ENCODE measurements around the gene EIF3CL.
"Not testable (repeated sequence)": the region's sequence is repeated elsewhere in the genome, so short reads cannot be mapped to it uniquely, and the experiment has no call there.

The EIF3CL gene, protein sequence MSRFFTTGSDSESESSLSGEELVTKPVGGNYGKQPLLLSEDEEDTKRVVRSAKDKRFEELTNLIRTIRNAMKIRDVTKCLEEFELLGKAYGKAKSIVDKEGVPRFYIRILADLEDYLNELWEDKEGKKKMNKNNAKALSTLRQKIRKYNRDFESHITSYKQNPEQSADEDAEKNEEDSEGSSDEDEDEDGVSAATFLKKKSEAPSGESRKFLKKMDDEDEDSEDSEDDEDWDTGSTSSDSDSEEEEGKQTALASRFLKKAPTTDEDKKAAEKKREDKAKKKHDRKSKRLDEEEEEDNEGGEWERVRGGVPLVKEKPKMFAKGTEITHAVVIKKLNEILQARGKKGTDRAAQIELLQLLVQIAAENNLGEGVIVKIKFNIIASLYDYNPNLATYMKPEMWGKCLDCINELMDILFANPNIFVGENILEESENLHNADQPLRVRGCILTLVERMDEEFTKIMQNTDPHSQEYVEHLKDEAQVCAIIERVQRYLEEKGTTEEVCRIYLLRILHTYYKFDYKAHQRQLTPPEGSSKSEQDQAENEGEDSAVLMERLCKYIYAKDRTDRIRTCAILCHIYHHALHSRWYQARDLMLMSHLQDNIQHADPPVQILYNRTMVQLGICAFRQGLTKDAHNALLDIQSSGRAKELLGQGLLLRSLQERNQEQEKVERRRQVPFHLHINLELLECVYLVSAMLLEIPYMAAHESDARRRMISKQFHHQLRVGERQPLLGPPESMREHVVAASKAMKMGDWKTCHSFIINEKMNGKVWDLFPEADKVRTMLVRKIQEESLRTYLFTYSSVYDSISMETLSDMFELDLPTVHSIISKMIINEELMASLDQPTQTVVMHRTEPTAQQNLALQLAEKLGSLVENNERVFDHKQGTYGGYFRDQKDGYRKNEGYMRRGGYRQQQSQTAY

DNA sequence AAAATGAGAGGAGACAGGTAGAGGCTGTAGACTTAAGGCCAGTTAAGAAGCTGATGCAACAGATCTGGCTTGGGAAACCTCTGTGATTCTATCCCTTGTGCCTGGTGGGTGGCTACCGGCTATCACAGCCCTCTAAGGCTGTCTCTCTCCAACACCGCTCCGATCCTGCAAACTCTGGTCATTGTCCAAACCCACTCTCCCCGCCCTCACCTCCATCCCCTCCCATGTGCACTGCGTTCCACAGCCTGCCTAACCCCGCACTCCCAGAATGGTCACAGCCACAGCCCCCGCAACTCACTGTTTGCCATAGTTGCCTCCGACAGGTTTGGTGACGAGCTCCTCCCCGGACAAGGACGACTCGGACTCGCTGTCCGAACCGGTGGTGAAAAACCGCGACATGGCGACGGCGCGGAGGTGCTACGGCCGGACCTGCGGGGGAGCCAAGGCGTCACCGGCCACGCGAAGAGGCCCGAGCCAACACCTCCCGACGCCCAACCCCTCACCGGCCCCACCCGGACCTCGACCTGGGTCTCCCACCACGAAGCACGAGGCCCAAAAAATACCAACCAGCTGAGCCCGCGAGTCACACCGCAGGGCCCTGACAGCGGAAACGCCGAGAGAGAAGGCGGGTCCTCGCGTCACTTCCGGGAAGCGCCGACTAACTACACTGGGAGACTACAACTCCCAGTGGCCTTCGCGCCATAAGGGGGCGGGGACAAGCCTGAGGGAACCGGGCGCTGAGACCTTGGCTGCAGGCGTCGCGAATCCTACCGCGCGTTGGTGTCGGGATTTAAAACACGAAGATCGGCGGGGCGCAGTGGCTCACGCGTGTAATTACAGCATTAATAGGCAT lies at the start of gene EIF3CL:
Gene EIF3CL (minus strand): TSS at position 622 of the 853 bp plus-strand sequence. CDS start 223 bp downstream, at position 399.
- DNase-seq, result not testable (repeated sequence)

DNA sequence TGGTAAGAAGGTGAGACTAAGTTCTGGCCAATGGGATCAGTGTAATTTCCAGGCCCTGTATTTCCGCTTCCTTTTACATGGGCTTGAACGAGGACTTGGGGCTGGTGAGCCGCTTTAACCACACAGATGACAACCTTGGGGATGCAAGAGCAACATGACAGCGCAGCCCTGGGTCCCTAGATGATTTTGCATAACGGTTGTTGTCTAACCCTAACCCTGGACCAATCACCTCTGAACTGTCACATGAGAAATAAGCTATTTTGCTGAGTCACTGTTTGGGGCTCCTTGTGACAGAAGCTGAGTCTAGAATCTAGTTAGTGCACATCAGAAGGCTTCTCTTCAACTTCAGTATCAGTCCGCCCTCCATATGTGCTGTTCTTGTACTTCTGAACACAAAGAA lies 43.4 kb upstream of the EIF3CL start:
- not testable (repeated sequence) for DNase-seq

DNA sequence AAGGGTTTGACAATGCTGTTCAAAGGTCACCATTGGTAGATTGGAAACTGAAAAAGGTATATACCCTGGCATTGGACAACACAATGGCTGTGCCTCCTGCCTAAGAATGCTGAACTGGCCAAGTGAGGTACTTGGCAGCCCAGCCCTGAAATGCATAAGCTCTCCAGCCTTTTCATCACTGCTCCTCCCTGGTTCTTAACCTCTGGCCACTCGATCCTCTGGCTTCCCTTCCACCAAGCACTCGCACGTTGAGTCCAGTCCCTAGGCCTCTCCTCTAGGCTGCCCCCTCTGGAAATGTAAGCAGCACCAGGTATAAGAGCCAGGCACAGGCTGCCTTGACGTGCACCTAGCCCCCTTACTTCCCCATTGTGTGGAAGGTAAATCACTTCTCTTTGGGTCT lies 42.7 kb upstream of the EIF3CL start:
- not testable (repeated sequence) for DNase-seq

DNA sequence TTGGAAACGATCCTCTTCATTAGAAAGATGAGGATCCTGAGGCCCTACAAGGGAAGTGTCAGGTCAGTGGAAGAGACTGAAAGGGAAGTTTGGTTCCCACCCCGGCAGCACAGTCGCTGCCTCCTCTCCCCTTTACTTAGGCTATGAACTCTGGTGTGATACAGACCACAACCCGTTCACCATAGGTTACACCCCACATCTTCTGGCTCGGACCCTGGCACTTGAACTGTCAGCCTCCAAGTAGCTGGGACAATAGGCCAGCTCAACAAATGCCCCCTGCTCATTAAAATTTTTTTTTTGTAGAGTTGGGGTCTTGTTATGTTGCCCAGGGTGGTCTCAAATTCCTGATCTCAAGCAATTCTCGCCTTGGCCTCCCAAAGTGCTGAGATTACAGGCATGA lies 40.3 kb upstream of the EIF3CL start:
- DNase-seq, result not testable (repeated sequence)

DNA sequence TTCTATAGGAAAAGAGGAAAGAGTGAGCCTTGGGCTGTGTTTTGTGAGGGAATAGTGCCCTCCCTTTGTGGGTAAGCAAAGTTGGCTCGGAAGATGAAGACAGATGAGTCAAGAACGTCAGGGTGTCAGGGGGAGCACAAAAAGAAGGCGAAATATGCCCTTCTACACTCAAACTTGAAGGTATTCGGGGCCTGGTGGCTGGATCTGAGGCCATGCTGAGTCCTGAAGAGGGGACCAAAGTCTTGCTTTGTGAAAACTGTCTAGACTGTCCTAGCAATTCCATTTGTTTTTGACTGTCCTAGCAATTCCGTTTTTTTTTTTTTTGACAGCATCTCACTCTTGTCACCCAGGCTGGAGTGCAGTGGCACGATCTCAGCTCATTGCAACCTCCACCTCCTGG lies 35.3 kb upstream of the EIF3CL start:
- DNase-seq, result not testable (repeated sequence)

DNA sequence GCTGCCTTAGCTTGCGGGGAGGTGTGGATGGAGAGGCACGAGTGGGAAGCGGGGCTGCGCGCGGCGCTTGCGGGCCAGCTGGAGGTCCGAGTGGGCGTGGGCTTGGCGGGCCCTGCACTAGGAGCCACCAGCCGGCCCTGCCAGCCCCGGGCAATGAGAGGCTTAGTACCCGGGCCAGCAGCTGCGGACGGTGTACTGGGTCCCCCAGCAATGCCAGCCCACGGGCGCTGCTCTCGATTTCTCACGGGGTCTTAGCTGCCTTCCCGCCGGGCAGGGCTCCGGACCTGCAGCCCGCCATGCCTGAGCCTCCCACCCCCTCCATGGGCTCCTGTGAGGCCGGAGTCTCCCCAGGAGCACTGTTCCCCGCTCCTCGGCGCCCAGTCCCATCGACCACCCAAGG lies 31.7 kb upstream of the EIF3CL start:
- DNase-seq, result peak; percentile 0

DNA sequence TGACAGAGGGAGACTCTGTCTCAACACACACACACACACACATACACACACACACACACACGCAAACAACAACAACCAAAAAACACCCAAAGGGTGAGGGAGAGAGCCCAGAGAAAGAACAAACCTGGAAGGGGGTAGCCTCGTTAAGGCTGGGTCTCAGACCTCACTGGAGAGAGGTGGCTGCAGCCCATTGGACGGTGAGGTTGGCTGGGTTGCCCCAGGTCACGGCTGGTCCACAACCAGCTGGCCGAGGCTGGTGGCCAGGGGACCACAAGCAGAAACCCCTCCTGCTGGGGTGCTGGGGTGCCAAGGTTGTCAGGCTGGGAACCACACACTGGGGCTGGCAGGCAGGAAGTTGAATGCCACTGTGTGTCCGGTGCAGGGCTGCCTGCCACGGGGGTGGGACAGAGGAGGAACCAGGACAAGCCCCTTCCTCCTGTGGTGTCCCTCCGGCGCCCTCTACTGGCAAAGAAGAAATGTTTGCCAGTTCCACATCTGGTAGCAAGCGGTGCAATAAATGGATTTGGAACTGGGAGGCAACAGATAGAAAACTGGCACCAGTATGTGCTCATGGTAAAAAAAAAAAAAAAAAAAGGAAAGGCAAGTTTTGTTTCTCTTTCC lies 22.5 kb upstream of the EIF3CL start:
- DNase-seq, result not testable (repeated sequence)

DNA sequence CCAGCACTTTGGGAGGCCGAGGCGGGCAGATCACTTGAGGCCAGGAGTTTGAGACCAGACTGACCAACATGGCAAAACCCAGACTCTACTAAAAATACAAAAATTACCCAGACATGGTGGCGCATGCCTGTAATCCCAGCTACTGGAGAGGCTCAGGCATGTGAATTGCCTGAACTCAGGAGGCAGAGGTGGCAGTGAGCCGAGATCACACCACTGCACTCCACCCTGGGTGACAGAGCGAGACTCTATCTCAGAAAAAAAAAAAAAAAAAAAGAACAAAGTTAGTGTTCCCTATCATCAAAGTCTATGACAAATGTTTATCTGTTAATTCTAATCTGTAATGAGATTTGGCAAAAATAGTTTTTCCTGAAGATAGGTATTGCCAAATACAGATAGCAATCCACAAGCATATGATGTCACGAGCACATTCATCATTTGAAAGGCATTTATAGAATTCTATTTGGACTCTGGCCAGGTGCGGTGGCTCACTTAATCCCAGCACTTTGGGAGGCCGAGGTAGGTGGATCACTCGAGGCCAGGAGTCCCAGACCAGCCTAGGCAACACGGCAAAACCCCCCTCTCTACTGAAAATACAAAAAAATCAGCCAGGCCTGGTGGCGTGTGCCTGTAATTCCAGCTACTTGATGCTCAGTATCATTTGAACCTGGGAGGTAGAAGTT lies 17.6 kb upstream of the EIF3CL start:
- DNase-seq, result not testable (repeated sequence)

DNA sequence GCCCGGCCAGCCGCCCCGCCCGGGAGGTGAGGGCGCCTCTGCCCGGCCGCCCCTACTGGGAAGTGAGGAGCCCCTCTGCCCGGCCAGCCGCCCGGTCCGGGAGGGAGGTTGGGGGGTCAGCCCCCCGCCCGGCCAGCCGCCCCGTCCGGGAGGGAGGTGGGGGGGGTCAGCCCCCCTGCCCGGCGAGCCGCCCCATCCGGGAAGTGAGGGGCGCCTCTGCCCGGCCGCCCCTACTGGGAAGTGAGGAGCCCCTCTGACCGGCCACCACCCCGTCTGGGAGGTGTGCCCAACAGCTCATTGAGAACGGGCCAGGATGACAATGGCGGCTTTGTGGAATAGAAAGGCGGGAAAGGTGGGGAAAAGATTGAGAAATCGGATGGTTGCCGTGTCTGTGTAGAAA lies 13.4 kb upstream of the EIF3CL start:
- DNase-seq, result not testable (repeated sequence)

DNA sequence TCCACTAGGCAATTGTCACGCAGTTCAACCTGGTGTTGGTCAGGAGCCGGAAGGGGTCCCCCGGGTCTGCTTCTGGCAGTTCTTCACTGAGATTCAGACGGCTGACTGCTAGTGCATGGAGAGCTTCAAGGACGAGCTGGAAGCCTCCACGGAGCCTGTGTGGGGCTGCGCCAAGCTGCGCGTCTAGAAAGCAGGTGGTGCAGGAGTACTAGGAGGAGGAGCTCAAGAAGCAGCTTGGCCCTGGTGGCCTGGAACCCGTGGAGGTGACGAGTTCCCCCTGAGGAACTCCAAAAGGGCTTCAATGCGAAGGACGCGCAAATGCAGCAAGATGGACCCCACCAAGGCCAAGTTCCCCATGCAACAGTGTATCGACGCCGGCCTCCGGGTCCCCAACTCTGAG lies 10.9 kb upstream of the EIF3CL start:
- DNase-seq, result not testable (repeated sequence)

DNA sequence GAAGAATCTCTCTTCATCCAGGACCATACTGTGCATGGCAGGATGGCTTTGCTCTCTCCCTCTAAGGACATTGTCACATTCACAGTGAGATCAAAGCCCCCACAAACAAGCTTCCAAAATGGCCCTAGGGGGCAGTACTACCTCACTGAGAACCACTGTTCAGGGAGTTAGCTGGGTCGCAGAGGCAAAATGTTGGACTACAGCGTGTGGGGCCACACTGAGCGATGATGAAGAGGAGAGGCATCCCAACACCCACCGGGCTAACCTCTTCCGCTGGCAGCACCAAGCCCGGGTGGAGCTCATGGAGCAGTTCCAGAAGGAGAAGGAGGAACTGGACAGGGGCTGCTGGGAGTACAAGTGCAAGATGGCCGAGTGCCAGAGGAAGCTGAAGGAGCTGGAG lies 9.9 kb upstream of the EIF3CL start:
- DNase-seq, result not testable (repeated sequence)

DNA sequence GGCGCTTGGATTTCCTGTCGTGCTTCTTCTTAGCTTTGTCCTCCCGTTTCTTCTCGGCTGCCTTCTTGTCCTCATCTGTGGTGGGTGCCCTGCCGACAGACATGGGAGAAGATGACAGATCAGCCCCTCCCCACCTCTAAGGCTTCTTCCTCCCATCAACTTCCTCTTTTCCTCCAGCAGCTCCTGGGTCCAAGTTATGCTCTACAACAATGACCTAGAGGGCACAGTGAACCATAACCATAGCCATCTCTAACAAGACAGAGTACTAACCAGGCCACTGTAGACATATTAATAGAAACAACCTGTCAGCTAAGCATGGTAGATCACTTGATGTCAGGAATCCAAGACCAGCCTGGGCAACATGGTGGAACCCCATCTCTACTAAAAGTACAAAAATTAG lies 11.6 kb downstream of the EIF3CL start:
- not testable (repeated sequence) for DNase-seq

DNA sequence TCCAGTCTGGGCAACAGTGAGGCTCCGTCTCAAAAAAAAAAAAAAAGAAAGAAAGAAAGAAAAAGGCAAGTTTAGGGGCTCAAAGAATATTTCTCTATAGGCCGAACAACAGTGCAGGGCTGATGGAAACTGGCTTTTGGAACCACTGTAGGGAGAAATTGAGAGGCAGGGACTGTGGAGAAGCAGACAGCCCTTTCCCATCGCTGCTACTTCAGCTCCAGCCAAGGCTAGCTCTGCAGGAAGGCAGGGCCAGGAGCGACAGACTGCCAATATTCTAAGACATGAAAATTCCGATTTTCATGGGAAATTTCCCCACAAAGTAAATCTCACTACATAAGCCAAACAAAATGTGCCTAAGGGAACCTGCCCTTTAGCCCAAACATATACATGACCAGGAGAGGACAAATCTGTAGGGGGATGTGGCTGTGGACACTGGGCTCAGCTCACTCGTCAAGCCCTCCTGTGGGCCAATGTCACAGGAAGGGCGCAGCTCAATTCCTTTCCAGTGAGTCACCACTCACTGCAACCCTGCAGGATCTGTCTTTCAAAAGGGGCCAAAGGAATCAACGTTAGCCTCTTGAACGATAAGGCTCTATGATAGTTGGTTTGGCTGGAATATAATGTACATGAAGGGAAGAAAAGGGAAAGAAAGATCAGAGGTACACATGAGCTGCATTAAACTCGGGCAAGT lies 21.3 kb downstream of the EIF3CL start:
- not testable (repeated sequence) for DNase-seq

DNA sequence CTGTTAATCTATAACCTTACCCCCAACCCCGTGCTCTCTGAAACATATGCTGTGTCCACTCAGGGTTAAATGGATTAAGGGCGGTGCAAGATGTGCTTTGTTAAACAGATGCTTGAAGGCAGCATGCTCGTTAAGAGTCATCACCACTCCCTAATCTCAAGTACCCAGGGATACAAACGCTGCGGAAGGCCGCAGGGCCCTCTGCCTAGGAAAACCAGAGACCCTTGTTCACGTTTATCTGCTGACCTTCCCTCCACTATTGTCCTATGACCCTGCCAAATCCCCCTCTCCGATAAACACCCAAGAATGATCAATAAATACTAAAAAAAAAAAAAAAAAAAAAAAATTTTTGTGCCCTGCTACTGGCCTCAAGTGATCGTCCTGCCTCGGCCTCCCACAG lies 25.8 kb downstream of the EIF3CL start:
- DNase-seq, result not testable (repeated sequence)

DNA sequence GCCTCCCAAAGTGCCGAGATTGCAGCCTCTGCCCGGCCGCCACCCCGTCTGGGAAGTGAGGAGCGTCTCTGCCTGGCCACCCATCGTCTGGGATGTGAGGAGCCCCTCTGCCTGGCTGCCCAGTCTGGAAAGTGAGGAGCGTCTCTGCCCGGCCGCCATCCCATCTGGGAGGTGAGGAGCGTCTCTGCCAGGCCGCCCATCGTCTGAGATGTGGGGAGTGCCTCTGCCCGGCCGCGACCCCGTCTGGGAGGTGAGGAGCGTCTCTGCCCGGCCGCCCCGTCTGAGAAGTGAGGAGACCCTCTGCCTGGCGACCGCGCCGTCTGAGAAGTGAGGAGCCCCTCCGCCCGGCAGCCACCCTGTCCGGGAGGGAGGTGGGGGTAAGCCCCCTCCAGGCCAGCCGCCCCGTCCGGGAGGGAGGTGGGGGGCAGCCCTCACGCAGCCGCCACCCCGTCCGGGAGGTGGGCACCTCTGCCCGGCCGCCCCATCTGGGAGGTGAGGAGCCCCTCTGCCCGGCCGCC lies 26.5 kb downstream of the EIF3CL start:
- DNase-seq, result not testable (repeated sequence)

DNA sequence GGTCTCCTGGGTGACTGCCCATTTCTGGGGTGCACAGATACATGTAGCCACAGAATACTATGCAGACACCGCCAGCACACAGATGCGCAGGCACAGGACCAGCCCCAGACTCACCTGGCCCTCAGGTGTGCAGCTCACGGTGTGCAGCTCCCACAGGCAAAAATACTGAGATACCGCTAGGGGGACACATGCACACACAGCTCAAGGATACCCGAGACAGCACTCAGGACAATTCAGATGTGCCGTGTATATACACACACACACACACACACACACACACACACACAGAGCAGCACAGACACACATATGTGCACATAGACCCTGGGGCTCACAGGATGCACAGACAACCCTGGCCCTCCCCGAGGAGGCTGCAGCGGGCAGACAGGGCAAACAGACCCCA lies 28.5 kb downstream of the EIF3CL start:
- DNase-seq, result not testable (repeated sequence)

DNA sequence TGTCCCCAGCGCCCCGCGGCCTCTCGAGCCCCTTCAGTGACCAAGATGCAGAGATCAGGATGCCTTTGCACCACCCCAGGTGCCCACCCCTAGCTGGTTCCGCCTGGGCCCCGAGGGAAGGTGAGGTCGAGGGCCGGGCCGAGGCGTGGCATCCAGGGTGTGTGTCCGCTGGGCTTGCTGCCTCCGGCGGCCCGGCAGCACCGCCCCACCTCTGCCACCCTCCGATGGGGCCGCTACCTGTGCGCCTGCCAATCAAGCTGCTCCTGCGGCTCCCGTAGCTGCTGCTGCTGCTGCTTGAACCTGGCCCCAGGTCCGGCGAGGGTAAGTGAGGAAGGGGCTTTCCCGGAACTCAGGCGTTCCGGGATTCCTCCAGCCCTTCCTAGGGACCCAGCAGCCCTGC lies 29.4 kb downstream of the EIF3CL start:
- DNase-seq, result not testable (repeated sequence)

DNA sequence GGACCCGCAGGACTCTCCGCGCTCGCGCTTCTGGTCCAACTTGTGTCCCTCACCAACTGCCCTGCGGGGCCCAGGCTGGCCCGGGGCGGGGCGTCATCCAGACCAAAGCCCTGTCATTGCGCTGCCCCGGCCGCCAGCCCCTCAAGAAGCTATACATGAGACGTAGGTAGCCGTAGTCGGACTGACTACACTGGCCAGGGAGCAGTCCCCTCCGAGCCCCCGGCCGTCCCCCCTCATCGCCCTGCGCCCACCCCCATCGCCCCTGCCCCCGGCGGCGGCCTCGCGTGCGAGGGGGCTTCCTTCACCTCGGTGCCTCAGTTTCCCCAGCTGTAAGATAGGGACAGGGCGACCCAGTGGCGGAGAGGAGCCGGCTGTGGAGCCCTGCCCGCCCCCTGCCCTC lies 35.7 kb downstream of the EIF3CL start:
- DNase-seq, result not testable (repeated sequence)

DNA sequence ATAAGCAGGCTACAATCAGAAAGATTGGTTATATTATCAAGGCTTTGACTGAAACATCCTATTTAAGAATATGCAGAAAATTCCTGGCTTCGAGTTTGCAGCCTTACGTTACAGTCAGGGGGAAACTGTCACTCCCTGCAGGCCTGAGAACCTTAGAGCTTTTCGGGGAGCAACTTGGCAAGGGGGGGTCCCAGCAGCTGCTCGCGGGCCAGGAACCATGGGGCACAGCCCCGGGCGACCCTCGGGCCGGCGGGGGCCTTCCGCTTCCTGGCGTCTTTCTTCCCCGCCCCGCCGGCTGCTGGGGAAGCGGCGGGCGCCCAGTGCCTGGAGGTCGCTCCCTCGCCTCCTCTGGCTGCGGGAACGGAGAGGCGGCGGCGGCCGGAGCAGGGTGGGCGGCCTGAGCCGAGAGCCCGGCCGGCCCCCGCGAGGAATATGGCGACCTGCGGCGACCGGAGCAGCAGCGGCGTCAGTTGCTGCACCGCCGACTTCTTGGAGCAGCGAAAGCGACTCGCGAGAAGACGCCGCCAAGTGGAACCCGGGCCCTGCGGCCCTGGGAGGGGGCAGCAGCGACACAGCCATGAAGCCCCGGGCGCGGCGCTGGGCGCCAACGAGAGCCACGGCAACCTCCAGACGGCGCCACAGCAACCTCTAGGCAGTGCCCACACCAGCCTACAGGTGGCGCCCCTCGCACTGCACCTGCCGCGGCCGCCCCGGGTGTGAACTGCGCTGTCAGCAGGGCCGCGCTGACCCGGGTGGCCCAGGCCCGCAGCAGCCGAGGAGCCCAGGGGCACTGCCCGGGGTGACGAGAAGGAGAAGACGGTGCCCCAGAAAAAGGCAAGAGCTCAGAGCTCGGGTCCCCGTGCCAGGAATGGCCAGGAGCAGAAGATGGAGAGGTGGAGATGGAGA lies 39.1 kb downstream of the EIF3CL start:
- not testable (repeated sequence) for DNase-seq

DNA sequence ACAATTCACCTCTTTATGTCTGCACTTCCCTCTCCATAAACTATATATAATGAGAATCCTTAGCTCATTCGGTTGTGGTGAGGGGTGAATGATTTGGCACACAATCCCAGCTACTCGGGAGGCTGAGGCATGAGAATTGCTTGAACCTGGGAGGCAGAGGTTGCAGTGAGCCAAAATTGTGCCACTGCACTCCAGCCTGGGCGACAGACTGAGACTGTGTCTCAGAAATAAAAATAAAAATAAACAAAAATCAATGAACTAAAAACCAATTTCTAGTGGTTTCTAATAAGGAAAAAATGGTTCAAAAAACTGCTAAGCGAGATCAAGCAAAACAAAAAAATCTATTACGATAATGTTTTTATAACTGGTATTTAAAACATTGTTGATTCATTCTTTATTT lies 40.2 kb downstream of the EIF3CL start, which contains the start of gene NPIPB6:
Gene NPIPB6 (minus strand): TSS at position 101 of the 400 bp plus-strand sequence. CDS start 686 bp downstream, outside the sequence.
- not testable (repeated sequence) for DNase-seq

All from right hindlimb (tissue), 1 donor.